Measurements from ENCODE around the gene UGGT1.

DNA sequence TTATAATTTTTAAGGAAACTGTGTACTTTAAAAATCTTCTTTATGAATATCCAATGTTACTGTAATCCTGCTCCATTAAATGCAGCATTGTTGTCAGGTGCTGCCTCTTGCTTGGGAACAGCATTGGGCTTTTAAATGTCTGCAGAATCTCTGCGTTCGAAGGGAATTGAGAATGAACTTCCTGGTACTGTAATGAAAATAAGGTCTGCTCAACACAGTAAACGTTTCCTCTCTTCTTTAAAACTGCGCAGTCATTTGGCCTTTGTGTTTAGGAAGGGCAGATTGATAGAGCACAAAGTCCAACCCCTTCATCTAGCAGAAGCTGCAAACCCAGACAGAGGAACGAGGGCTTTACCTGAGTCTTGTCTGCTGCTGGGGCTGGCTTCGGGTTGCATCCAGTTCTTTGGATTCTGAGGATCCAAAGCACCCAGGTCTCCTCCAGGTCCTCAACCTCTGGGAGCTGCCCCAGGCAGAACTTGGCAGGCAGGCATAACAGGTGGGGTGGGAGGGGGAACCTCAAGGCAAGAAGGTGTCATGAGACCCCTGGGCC lies 104.5 kb downstream of the UGGT1 start:
- TF ChIP-seq, protein P1, sequence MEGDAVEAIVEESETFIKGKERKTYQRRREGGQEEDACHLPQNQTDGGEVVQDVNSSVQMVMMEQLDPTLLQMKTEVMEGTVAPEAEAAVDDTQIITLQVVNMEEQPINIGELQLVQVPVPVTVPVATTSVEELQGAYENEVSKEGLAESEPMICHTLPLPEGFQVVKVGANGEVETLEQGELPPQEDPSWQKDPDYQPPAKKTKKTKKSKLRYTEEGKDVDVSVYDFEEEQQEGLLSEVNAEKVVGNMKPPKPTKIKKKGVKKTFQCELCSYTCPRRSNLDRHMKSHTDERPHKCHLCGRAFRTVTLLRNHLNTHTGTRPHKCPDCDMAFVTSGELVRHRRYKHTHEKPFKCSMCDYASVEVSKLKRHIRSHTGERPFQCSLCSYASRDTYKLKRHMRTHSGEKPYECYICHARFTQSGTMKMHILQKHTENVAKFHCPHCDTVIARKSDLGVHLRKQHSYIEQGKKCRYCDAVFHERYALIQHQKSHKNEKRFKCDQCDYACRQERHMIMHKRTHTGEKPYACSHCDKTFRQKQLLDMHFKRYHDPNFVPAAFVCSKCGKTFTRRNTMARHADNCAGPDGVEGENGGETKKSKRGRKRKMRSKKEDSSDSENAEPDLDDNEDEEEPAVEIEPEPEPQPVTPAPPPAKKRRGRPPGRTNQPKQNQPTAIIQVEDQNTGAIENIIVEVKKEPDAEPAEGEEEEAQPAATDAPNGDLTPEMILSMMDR (IDR thresholded peaks at IDR 0.05; ENCODE audit: borderline replicate concordance, extremely low read depth, low read length, poor library complexity, severe bottlenecking), result no peak
- TF ChIP-seq EZH2 (IDR thresholded peaks at IDR 0.05; ENCODE audit: borderline replicate concordance, low read depth, low read length, severe bottlenecking), result no peak
